ENCODE results near the gene CUL1.
"Not testable (repeated sequence)": the region's sequence is repeated elsewhere in the genome, so short reads cannot be mapped to it uniquely, and the experiment has no call there.

The CUL1 gene

DNA sequence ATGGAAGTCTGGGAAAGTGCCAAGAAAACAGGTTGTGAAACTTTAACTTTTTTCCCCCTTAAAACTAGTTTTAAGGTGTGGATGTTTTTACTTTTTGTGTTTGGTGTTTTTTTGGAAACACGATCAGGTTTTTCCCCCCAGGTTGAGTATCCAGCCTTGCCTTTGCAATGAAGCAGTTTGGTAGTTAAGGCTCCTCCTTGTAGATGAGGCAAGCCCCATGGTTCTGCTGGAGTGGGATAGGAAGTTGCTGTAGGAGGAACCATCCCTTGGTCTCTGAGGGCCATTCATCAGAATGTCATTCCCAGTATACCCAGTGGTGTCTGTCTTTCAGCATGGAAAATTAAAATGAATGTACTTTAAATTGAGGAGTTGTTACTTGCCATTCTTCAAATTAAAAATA lies 2.7 kb downstream of the CUL1 start:
- DNase-seq = no peak

DNA sequence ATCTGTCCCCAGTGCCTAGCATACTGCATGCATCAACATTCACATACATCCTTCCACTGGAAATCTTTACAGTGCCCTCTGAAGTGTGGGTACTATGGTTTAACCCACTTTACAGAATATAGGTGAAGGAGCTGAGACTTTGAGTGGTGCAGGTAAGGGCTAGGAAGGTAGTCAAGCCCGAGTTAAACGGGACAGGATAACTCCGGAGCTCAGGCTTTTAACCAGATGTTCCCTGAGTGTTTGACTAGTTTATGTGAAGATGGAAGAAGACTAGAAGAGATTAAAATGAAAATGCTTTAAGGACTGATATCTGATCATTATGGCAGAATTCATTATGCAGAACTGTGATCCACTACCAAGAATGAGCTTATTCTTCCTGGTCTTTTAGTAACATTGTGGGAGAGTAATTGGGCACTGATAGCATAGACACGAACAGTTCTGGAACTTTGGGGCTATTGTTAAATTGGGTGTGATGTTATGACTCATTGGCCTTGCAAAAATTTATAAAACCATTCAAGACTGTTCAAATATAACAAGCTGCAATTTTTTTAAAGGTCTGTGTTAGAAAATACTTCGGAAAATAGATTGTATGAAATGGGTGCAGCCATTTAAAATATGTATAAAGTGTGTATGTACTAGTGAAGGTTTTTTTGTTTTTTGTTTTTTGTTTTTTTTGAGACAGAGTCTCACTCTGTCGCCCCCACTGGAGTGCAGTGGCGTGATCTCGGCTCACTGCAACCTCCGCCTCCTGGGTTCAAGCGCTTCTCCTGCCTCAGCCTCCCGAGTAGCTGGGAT lies 4.4 kb downstream of the CUL1 start:
- H4K91ac ChIP-seq (ENCODE audit: low read depth, low read length) = no peak overlapping the region
- WGBS (ENCODE audit: extremely low coverage, insufficient coverage, insufficient read length) = no CpG with 5 or more reads among the region's 11 CpGs
- H3K4me1 ChIP-seq (ENCODE audit: control insufficient read depth in 1 of 2, insufficient read depth in 2 of 2, low read length in 2 of 2) = peaks cover 8 to 14% of the 10 kb centered on the region in 2 experiments
- no peaks in the 10 kb centered on the region for H3K9me3 ChIP-seq (ENCODE audit: insufficient read depth, low read depth, low read length)
- H3K14ac ChIP-seq (ENCODE audit: low read length) = no peak overlapping the region
- no peak overlapping the region for H2AFZ ChIP-seq (ENCODE audit: insufficient read depth, low read length, poor library complexity)
- H4K12ac ChIP-seq (ENCODE audit: low read depth, low read length) = no peak overlapping the region
- H3K4me2 ChIP-seq (ENCODE audit: low read length) = no peak overlapping the region
- H3K4me3 ChIP-seq (ENCODE audit: low read depth, low read length) = no peak overlapping the region
- H3K23ac ChIP-seq (ENCODE audit: low read length) = no peak overlapping the region
- H3K27ac ChIP-seq (ENCODE audit: low read depth, low read length) = no peak overlapping the region
- no peaks in the 10 kb centered on the region for H3K36me3 ChIP-seq (ENCODE audit: control insufficient read depth in 1 of 2, insufficient read depth in 2 of 2, low read length in 2 of 2)
- peaks cover 32% of the 10 kb centered on the region for H3K79me2 ChIP-seq (ENCODE audit: control insufficient read depth, insufficient read depth, low read length, poor library complexity)
- H3K9ac ChIP-seq (ENCODE audit: low read length) = no peak overlapping the region
- no peak overlapping the region for H4K8ac ChIP-seq (ENCODE audit: low read depth, low read length)
- H2BK120ac ChIP-seq (ENCODE audit: insufficient read depth, low read length, poor library complexity) = no peak overlapping the region
- no peak for DNase-seq
- H3K27me3 ChIP-seq (ENCODE audit: insufficient read depth, low read length) = no peaks in the 10 kb centered on the region
- peak overlapping the region; percentile 65 for H3K4ac ChIP-seq (ENCODE audit: low read depth, low read length)
- no peak overlapping the region for H2BK5ac ChIP-seq (ENCODE audit: low read depth, low read length, poor library complexity)
- H3K18ac ChIP-seq (ENCODE audit: low read length) = no peak overlapping the region
- peaks cover 22% of the 10 kb centered on the region for H3K79me1 ChIP-seq (ENCODE audit: low read length)
- H2AK5ac ChIP-seq (ENCODE audit: low read length) = no peak overlapping the region
- no peak overlapping the region for H2BK12ac ChIP-seq (ENCODE audit: low read length)

More for the DNA sequence above, 2.7 kb downstream of the CUL1 start:
- Histone ChIP-seq H3K27me3 (ENCODE audit: insufficient read depth, low read length) (no peaks in the 10 kb centered on the region), H2BK120ac (ENCODE audit: insufficient read depth, low read length, poor library complexity) (no peak overlapping the region), H3K4me1 (ENCODE audit: control insufficient read depth in 1 of 2, insufficient read depth in 2 of 2, low read length in 2 of 2) (peaks cover 5 to 12% of the 10 kb centered on the region in 2 experiments), H3K4me3 (ENCODE audit: low read depth, low read length) (no peak overlapping the region), H2AK5ac (ENCODE audit: low read length) (no peak overlapping the region), H2BK12ac (ENCODE audit: low read length) (no peak overlapping the region), H3K79me2 (ENCODE audit: control insufficient read depth, insufficient read depth, low read length, poor library complexity) (peaks cover 33% of the 10 kb centered on the region), H3K79me1 (ENCODE audit: low read length) (peaks cover 22% of the 10 kb centered on the region), H3K18ac (ENCODE audit: low read length) (no peak overlapping the region), H3K9ac (ENCODE audit: low read length) (no peak overlapping the region), H4K12ac (ENCODE audit: low read depth, low read length) (no peak overlapping the region), H2BK5ac (ENCODE audit: low read depth, low read length, poor library complexity) (no peak overlapping the region), H3K36me3 (ENCODE audit: control insufficient read depth in 1 of 2, insufficient read depth in 2 of 2, low read length in 2 of 2) (no peaks in the 10 kb centered on the region), H3K4ac (ENCODE audit: low read depth, low read length) (peak overlapping the region; percentile 98), H2AFZ (ENCODE audit: insufficient read depth, low read length, poor library complexity) (no peak overlapping the region), H3K4me2 (ENCODE audit: low read length) (peak overlapping the region; percentile 60), H3K9me3 (ENCODE audit: insufficient read depth, low read depth, low read length) (no peaks in the 10 kb centered on the region), H4K8ac (ENCODE audit: low read depth, low read length) (no peak overlapping the region), H4K91ac (ENCODE audit: low read depth, low read length) (no peak overlapping the region), H3K14ac (ENCODE audit: low read length) (no peak overlapping the region), H3K23ac (ENCODE audit: low read length) (no peak overlapping the region), H3K27ac (ENCODE audit: low read depth, low read length) (no peak overlapping the region)
- no CpG with 5 or more reads among the region's 1 CpG for WGBS (ENCODE audit: extremely low coverage, insufficient coverage, insufficient read length)

DNA sequence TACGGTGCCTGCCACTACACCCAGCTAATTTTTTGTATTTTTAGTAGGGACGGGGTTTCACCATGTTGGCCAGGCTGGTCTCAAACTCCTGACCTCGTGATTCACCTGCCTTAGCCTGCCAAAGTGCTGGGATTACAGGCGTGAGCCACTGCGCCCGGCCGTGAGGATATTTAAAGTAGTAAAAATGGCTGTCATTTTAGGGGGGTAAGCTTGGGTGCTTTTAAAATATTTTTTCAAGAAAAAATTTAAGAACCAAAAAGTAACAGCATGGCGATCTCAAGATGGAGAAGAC lies 4.9 kb downstream of the CUL1 start:
- H3K36me3 ChIP-seq (ENCODE audit: control insufficient read depth in 1 of 2, insufficient read depth in 2 of 2, low read length in 2 of 2); H3K9ac ChIP-seq (ENCODE audit: low read length); H3K27me3 ChIP-seq (ENCODE audit: insufficient read depth, low read length); H3K18ac ChIP-seq (ENCODE audit: low read length); H3K4me3 ChIP-seq (ENCODE audit: low read depth, low read length); H3K4me2 ChIP-seq (ENCODE audit: low read length); H2AFZ ChIP-seq (ENCODE audit: insufficient read depth, low read length, poor library complexity); H2BK5ac ChIP-seq (ENCODE audit: low read depth, low read length, poor library complexity); H4K12ac ChIP-seq (ENCODE audit: low read depth, low read length); H3K14ac ChIP-seq (ENCODE audit: low read length); H4K91ac ChIP-seq (ENCODE audit: low read depth, low read length); H2BK12ac ChIP-seq (ENCODE audit: low read length); H3K9me3 ChIP-seq (ENCODE audit: insufficient read depth, low read depth, low read length); H2AK5ac ChIP-seq (ENCODE audit: low read length); H2BK120ac ChIP-seq (ENCODE audit: insufficient read depth, low read length, poor library complexity); H3K27ac ChIP-seq (ENCODE audit: low read depth, low read length); H3K23ac ChIP-seq (ENCODE audit: low read length); DNase-seq; H4K8ac ChIP-seq (ENCODE audit: low read depth, low read length): not testable (repeated sequence)
- peaks cover 19% of the 10 kb centered on the region for H3K79me1 ChIP-seq (ENCODE audit: low read length)
- peaks cover 12 to 19% of the 10 kb centered on the region in 2 experiments for H3K4me1 ChIP-seq (ENCODE audit: control insufficient read depth in 1 of 2, insufficient read depth in 2 of 2, low read length in 2 of 2)
- WGBS (ENCODE audit: extremely low coverage, insufficient coverage, insufficient read length) = no CpG with 5 or more reads among the region's 8 CpGs
- H3K4ac ChIP-seq (ENCODE audit: low read depth, low read length) = peak overlapping the region; percentile 93
- H3K79me2 ChIP-seq (ENCODE audit: control insufficient read depth, insufficient read depth, low read length, poor library complexity) = peaks cover 28% of the 10 kb centered on the region

DNA sequence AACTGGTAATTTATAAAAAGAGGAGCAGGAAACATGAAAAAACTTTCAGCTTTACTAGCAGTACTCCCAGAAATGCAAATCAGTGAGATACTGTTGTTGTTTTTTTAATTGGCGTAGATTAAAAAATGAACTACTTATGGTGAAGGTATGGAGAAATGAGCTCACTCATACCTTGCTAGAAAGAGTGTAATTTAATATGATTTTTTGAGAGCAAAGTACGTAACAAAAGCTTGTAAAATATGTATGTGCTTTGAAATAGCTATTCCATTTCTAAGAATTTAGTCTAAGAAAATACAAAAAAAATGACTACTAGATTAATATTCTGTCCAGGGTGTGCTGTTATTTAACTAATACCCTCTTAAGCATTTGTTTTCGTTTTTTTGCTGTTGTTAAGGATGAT lies 5.5 kb downstream of the CUL1 start:
- no peak overlapping the region for H4K8ac ChIP-seq (ENCODE audit: low read depth, low read length)

More for the DNA sequence above, 5.5 kb downstream of the CUL1 start:
- Histone ChIP-seq H3K23ac (ENCODE audit: low read length) (no peak overlapping the region), H2AK5ac (ENCODE audit: low read length) (no peak overlapping the region), H3K4me1 (ENCODE audit: control insufficient read depth in 1 of 2, insufficient read depth in 2 of 2, low read length in 2 of 2) (peaks cover 12 to 19% of the 10 kb centered on the region in 2 experiments), H3K18ac (ENCODE audit: low read length) (no peak overlapping the region), H3K79me1 (ENCODE audit: low read length) (peaks cover 13% of the 10 kb centered on the region), H3K27me3 (ENCODE audit: insufficient read depth, low read length) (no peaks in the 10 kb centered on the region), H2BK120ac (ENCODE audit: insufficient read depth, low read length, poor library complexity) (no peak overlapping the region), H2AFZ (ENCODE audit: insufficient read depth, low read length, poor library complexity) (no peak overlapping the region), H3K4me2 (ENCODE audit: low read length) (no peak overlapping the region), H2BK12ac (ENCODE audit: low read length) (no peak overlapping the region), H3K14ac (ENCODE audit: low read length) (no peak overlapping the region), H3K36me3 (ENCODE audit: control insufficient read depth in 1 of 2, insufficient read depth in 2 of 2, low read length in 2 of 2) (no peaks in the 10 kb centered on the region), H3K4me3 (ENCODE audit: low read depth, low read length) (no peak overlapping the region), H3K9ac (ENCODE audit: low read length) (no peak overlapping the region), H3K4ac (ENCODE audit: low read depth, low read length) (no peak overlapping the region), H4K91ac (ENCODE audit: low read depth, low read length) (no peak overlapping the region), H4K12ac (ENCODE audit: low read depth, low read length) (no peak overlapping the region), H3K9me3 (ENCODE audit: insufficient read depth, low read depth, low read length) (no peaks in the 10 kb centered on the region), H2BK5ac (ENCODE audit: low read depth, low read length, poor library complexity) (no peak overlapping the region), H3K79me2 (ENCODE audit: control insufficient read depth, insufficient read depth, low read length, poor library complexity) (peaks cover 23% of the 10 kb centered on the region), H3K27ac (ENCODE audit: low read depth, low read length) (no peak overlapping the region)
- DNase-seq = no peak
- WGBS (ENCODE audit: extremely low coverage, insufficient coverage, insufficient read length) = no CpG with 5 or more reads among the region's 3 CpGs

Measured in trophoblast cell (in vitro differentiated cells and primary cell).